ENCODE results near the gene AGMO.

DNA sequence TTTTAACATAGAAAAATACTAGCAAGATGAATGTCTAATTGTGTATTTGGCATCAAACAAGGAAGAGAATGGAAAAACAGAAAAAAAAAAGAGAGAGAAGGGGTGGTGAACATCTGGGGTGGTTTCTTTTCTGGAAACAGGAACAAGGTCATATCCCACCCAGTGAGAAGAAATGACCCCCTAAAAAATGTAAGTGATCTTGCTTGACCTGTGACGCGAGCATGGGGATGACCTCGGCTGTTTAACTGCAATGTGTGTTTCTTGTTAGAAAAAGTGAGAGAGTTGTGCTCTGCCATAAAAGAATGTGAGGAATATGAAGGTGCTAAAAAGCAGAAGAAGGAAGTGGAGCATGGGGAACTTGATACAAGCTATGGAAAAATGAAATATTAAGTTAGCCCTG lies 258.5 kb downstream of the AGMO start:
- TF ChIP-seq CTCF (conservative IDR thresholded peaks at IDR 0.05; ENCODE audit: low read depth, low read length), result no peak
- TF ChIP-seq EZH2 (IDR thresholded peaks at IDR 0.05; ENCODE audit: low read length, unreplicated experiment), result no peak

Data from PC-3 (cell line).